Articular chondrocyte of knee joint (primary cell): ENCODE results near the gene PPARA. TPM values are rescaled to one million over a fixed set of nuclear protein-coding genes. Genes with fewer than 3 reads are reported as not detected.

Experiments
- total RNA-seq: library from RNA; depleted of rRNA; stranded (reverse); fragments of >200 nt; gene quantifications from 2 replicates; pipeline ENCODE4 v1.2.3, GENCODE V29; 2012

Gene PPARA
- total RNA-seq = 27.0 and 29.5 TPM in 2 replicates

GRCh38 chr22:46150034-46150654 is at the start of gene PPARA:
PPARA (plus strand) TSS chr22:46150526; CDS start chr22:46198384, 47,858 bp downstream.

GRCh38 chr22:46250035-46250782 is 99.9 kb downstream of the PPARA start, which contains the start of gene CDPF1:
CDPF1 (minus strand) TSS chr22:46250293; CDS start chr22:46248284, 2,009 bp downstream.

DNA sequence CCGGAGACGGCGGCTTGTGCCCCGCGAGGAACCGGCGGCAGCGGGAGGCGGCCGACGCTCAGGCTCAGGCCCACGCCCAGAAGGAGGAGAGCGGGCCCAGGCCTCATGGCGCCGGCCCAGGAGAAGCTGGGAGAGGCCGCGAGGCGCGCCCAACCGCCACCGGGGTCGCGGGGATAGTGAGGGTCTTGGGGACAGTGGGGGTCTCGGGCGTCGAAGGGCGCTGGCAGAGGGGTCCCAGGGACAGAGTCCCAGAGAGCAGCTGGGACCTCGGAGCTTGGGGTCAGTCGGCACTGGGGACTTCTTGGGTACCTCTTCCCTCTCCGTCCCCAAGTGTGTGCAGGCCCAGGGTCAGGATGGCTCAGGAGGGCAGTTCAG is 112.9 kb downstream of the PPARA start, which contains the start of gene PKDREJ:
TSS of gene PKDREJ (minus strand) at position 128 of the 375 bp plus-strand sequence. CDS start at position 107, 21 bp downstream.

DNA sequence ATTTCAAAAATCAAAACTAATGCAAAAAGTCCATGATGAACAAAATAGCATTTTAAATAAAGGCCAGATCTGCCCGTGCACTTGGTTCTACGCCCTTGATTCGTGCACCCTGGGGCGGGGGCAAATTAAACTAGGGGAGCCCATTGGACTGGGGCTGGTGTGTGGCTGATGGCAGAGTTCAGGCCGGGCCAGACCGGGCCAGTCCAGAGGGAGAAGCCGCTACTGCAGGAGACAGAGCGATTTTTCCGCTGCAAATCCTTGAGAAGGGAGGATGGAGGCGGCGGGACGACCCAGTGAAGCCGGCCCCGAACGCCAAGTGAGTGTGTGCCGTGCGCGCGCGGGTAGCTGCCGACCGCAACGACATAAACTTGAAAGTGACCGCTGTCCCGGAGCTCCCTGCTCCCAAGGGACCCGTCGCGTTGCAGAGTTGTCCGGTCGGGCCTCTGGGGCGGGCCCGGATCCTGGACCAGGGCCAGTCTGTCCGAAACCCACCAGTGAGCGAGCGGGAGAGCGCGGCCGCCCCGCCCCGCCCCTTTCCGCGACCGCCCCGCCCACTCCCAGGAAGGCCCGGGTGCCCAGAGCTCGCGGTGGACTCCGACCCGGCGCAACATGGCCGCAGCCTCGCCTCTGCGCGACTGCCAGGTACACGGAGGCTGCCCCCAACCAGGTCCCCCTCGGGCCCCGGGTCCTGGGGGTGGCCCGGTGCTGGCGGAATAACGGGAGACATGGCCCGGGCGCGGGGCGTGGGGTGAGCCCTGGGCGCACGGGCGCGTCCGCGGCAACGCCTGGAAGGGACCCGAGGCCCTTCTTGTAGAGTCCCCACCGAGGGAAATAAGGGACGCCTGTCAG is 117.3 kb downstream of the PPARA start, which contains the start of gene TTC38:
TSS of gene TTC38 (plus strand) at position 578 of the 849 bp plus-strand sequence. CDS start at position 610, 32 bp downstream.

Other genes with a start within 250 kb of the PPARA start
- gene WNT7B, start 173.4 kb upstream of the PPARA start, total RNA-seq = 0.22 TPM in 1 of 2 replicates, not detected in the other
- 9.1 and 11.2 TPM in 2 replicates for gene CDPF1, start 99.8 kb downstream of the PPARA start, total RNA-seq
- gene PKDREJ, start 112.8 kb downstream of the PPARA start, total RNA-seq = under 0.01 and 0.11 TPM in 2 replicates
- 29.5 and 31.0 TPM in 2 replicates for gene TTC38, start 117.5 kb downstream of the PPARA start, total RNA-seq
- 8.4 and 8.6 TPM in 2 replicates for gene GTSE1, start 146.3 kb downstream of the PPARA start, total RNA-seq
- gene TRMU, start 185.2 kb downstream of the PPARA start, total RNA-seq = 22.2 and 23.1 TPM in 2 replicates